ENCODE data around the gene MRPL46. TPM values are rescaled to one million over a fixed set of nuclear protein-coding genes. Genes with fewer than 3 reads are reported as not detected.
A peak's percentile ranks its signal among the peaks of the same experiment; 100 is the strongest.

The MRPL46 gene
- total RNA-seq, 2 experiments from 2014 or later: 28.3 to 35.3 TPM

DNA sequence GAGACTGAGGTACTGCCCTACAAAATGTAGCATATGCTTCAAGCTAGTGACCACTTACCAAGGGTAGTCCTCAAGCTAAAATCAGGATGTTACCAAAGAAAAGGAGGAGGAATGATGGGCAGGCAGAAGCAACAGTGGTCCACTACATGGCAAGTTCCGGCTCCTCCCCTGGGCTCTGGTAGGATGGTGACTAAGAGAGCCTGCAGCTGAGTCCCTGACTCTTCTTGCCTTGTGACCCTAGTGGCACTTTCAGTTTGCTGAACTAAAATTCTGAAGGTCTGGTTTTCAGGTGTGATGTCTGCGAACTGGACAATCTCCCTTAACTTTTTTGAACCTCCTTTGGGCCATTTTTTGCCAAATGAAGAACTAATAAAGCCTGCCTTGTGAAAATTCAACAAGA lies 40.9 kb downstream of the MRPL46 start:
- CTCF ChIA-PET: interaction anchor here (1.4 kb wide), 1 partner anchor 24 kb away, joined by 4 read pairs; no protein-coding TSS in a partner anchor
- Mint-ChIP-seq H3K4me3 (no peak overlapping the region), H3K27ac (no peak overlapping the region), H3K9me3 (ENCODE audit: low read depth) (no peaks in the 10 kb centered on the region), H3K27me3 (peaks cover 65% of the 10 kb centered on the region), H3K4me1 (no peaks in the 10 kb centered on the region), H3K36me3 (no peaks in the 10 kb centered on the region)
- DNase-seq (no peak), ATAC-seq (no peak)

DNA sequence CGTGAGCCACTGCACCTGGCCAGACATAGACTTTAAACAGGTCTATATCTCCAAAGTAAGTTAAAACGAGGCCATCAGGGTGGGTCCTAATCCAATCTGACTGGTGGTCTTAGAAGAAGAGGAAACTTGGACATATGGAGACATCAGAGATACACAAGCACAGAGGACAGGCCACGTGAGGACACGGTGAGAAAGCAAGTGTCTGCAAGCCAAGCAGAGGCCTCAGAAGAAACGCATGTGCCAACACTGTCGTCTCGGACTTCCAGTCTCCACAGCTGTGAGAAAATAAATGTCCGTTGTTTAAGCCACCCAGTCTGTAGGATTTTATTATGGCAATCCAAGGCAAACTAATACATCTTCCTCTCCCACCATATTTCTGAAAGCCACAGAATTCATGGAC lies 43.9 kb downstream of the MRPL46 start:
- peaks cover 2% of the 10 kb centered on the region for H3K4me1 Mint-ChIP-seq
- CTCF ChIA-PET: no interaction called here
- H3K9me3 Mint-ChIP-seq (ENCODE audit: low read depth): no peaks in the 10 kb centered on the region
- no peak overlapping the region for H3K4me3 Mint-ChIP-seq
- H3K27me3 Mint-ChIP-seq: peaks cover 72% of the 10 kb centered on the region
- no peak overlapping the region for H3K27ac Mint-ChIP-seq
- ATAC-seq: no peak
- no peaks in the 10 kb centered on the region for H3K36me3 Mint-ChIP-seq
- no peak for DNase-seq

- H3K4me1 Mint-ChIP-seq: peaks cover 2% of the 10 kb centered on the region
- peaks cover 68% of the 10 kb centered on the region for H3K27me3 Mint-ChIP-seq
- H3K9me3 Mint-ChIP-seq (ENCODE audit: low read depth): no peaks in the 10 kb centered on the region
- ATAC-seq: peak; percentile 55
- no peaks in the 10 kb centered on the region for H3K36me3 Mint-ChIP-seq
- no peak overlapping the region for H3K4me3 Mint-ChIP-seq
- DNase-seq: no peak
- H3K27ac Mint-ChIP-seq: no peak overlapping the region
- CTCF ChIA-PET: no interaction called here
Measured at GRCh38 chr15:88419830-88420229, 47.4 kb downstream of the MRPL46 start.

Other genes with a start within 250 kb of the MRPL46 start
- not detected for gene NTRK3, start 210.6 kb downstream of the MRPL46 start, total RNA-seq
- 10 to 100 TPM; 59.7 to 67.7 TPM for gene MRPS11, start 320 bp upstream of the MRPL46 start, total RNA-seq
- 1 to 10 TPM; 1.8 to 2.4 TPM for gene DET1, start 79.3 kb upstream of the MRPL46 start, total RNA-seq
- gene AEN, start 154.0 kb upstream of the MRPL46 start, total RNA-seq: 10 to 100 TPM; 55.7 to 57.4 TPM
- gene ISG20, start 171.6 kb upstream of the MRPL46 start, total RNA-seq: 100 to 1,000 TPM; 155 to 379 TPM

All from activated CD8-positive, alpha-beta memory T cell treated with anti-CD3 and anti-CD28 coated beads, Interleukin-2, amount 10 ng/mL, durations not matched to agents 7 days and 5 days (primary cell).